ENCODE results near the gene CDKN2B-AS1.

The CDKN2B-AS1 gene

DNA sequence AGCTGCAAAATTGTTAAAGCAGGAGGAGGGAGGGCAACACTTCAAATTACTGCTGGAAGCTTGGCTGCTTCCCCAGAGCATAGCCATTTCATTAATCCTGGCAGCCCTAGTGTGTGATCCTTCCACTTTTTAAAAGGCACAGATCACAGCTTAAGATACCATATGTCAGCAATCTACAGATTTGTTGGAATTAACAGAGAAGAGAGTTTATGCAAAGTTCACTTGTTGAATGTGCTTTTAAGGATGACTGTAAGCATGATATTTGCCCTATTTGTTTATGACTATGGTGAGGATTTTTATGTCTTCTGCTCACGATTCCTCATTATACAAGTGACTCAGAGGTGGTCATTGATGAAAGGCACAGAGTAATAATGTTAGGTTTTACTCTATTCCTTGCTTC lies 170.6 kb downstream of the CDKN2B-AS1 start:
- no peak for DNase-seq

GRCh38 chr9:22169243-22169642 lies 174.7 kb downstream of the CDKN2B-AS1 start:
- DNase-seq, result no peak

DNA sequence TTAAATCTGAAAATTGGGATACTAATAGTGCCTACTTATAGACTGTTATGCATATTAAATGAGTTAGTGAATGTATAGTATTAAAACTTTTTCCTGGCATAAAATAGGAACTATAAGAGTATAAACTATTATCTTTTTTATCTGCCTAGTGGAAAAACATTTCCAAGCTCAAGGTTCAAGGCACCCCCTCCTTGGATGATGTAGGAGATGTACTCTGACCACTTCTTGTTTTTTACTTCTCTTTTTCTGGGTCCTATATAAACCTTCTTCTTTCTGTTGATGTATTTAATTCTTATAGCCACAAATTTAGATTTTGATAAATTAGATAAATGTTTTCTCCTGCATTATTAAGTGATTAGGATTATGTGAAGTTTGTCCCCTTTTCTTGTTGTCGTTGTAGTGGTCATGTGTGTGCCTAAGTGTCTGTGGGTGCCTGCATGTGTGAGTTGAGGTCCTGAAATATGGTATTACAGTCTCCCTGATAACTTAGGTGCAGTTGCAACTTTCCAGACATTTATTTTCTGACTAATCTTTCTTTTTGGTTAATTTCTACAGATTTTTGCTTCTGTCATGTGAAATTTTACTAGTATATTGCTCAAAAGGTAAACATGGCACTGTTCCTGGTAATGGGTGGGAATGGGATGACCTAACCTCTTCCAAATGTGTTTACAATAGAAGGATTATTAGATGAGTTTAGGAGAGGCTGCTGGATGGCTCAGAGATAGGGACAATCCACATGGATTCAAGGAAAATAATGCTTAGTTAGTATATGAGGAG lies 175.3 kb downstream of the CDKN2B-AS1 start:
- no peak for DNase-seq
